ENCODE data around the gene ANKMY1. TPM values are rescaled to one million over a fixed set of nuclear protein-coding genes. Genes with fewer than 3 reads are reported as not detected.
A peak's percentile ranks its signal among the peaks of the same experiment; 100 is the strongest.

The ANKMY1 gene
- total RNA-seq, 1 donor from 2014 or later, result 20.6 TPM

DNA sequence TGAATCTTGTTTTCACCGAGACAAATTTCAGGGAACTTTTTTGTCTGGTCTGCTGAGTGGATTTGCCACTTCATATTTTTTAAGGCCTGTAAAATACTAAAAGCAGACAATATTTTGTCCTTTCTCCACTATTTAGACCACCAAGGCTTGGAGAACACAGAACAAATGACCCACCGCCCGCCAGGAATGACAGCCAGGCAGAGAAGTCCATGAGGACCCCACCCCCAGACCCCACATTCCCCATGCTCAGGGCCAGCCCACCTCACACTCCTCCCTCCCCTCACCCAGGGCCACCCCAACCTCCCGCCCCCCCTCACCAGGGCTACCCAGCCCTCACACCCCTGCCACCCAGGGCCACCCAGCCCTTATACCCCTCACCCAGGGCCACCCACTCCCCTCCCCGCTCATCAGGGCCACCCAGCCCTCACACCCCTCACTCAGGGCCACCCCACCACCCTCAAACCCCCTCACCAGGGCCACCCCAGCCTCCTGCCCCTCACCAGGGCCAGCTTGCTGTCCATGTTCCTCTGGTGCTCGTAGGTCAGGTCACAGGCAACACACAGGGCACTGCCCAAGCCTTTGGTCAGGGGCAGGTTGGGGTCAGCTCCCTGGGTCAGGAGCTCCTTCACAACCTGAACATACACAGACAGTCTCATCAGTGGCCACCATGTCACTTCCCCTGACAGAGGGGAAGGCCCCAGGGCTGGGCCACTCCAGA, 50.6 kb downstream of the ANKMY1 start:
- no peak overlapping the region for H3K27ac ChIP-seq
- no peaks in the 10 kb centered on the region for H3K36me3 ChIP-seq
- TF ChIP-seq POLR2A (IDR thresholded peaks at IDR 0.05), result no peak
- TF ChIP-seq, protein P1, sequence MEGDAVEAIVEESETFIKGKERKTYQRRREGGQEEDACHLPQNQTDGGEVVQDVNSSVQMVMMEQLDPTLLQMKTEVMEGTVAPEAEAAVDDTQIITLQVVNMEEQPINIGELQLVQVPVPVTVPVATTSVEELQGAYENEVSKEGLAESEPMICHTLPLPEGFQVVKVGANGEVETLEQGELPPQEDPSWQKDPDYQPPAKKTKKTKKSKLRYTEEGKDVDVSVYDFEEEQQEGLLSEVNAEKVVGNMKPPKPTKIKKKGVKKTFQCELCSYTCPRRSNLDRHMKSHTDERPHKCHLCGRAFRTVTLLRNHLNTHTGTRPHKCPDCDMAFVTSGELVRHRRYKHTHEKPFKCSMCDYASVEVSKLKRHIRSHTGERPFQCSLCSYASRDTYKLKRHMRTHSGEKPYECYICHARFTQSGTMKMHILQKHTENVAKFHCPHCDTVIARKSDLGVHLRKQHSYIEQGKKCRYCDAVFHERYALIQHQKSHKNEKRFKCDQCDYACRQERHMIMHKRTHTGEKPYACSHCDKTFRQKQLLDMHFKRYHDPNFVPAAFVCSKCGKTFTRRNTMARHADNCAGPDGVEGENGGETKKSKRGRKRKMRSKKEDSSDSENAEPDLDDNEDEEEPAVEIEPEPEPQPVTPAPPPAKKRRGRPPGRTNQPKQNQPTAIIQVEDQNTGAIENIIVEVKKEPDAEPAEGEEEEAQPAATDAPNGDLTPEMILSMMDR (IDR thresholded peaks at IDR 0.05), result no peak
- TF ChIP-seq POLR2AphosphoS5 (IDR thresholded peaks at IDR 0.05; ENCODE audit: insufficient read depth in 1 of 2, low read depth in 1 of 2), result no peak
- H3K4me3 ChIP-seq, result no peak overlapping the region
- intact Hi-C loops (cut with DNase I), result no loop called here
- DNase-seq (ENCODE audit: extremely low spot score in 2 of 2), result peak; percentile 42 to 88
- H3K27me3 ChIP-seq, result no peaks in the 10 kb centered on the region
- H3K4me1 ChIP-seq, result no peaks in the 10 kb centered on the region
- no peaks in the 10 kb centered on the region for H3K9me3 ChIP-seq

GRCh38 chr2:240506406-240507059, 51.3 kb downstream of the ANKMY1 start:
- H3K27me3 ChIP-seq, result no peaks in the 10 kb centered on the region
- no peaks in the 10 kb centered on the region for H3K4me1 ChIP-seq
- no peaks in the 10 kb centered on the region for H3K36me3 ChIP-seq
- H3K27ac ChIP-seq, result no peak overlapping the region
- no peaks in the 10 kb centered on the region for H3K9me3 ChIP-seq
- no peak for TF ChIP-seq POLR2AphosphoS5 (IDR thresholded peaks at IDR 0.05; ENCODE audit: insufficient read depth in 1 of 2, low read depth in 1 of 2)
- TF ChIP-seq POLR2A (IDR thresholded peaks at IDR 0.05), result no peak
- TF ChIP-seq, protein P1 (IDR thresholded peaks at IDR 0.05), result no peak
- peak; percentile 71 to 93 for DNase-seq (ENCODE audit: extremely low spot score in 2 of 2)
- intact Hi-C loops (cut with DNase I), result no loop called here
- no peak overlapping the region for H3K4me3 ChIP-seq

DNA sequence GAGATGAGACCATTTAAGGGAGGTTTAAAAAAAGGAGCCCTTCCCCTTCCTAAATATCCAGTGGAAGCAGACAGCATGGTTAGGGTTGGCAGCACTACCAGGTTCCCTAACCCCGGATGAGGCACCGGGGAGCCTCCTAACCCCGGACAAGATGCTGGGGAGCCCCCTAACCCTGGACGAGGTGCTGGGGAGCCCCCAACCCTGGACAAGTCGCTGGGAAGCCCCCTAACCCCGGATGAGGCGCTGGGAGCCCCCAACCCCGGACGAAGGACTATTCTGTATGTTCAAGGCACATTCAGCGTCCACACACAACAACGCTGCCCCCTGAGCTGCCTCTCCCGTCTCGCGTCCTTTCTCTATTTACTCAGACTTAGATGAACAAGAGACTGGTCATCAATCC, 51.9 kb downstream of the ANKMY1 start:
- Histone ChIP-seq H3K36me3 (no peaks in the 10 kb centered on the region), H3K9me3 (no peaks in the 10 kb centered on the region), H3K27ac (no peak overlapping the region), H3K4me3 (no peak overlapping the region), H3K4me1 (no peaks in the 10 kb centered on the region), H3K27me3 (no peaks in the 10 kb centered on the region)
- DNase-seq (ENCODE audit: extremely low spot score in 2 of 2), result peak; percentile 49 to 58
- intact Hi-C loops (cut with DNase I), result no loop called here
- no peak for TF ChIP-seq POLR2AphosphoS5 (IDR thresholded peaks at IDR 0.05; ENCODE audit: insufficient read depth in 1 of 2, low read depth in 1 of 2)
- no peak for TF ChIP-seq POLR2A (IDR thresholded peaks at IDR 0.05)
- TF ChIP-seq, protein P1 (IDR thresholded peaks at IDR 0.05), result no peak

GRCh38 chr2:240503848-240504247, 53.9 kb downstream of the ANKMY1 start:
- intact Hi-C loops (cut with DNase I), result no loop called here
- Histone ChIP-seq H3K4me1 (no peaks in the 10 kb centered on the region), H3K36me3 (no peaks in the 10 kb centered on the region), H3K9me3 (no peaks in the 10 kb centered on the region), H3K4me3 (no peak overlapping the region), H3K27me3 (no peaks in the 10 kb centered on the region), H3K27ac (no peak overlapping the region)
- DNase-seq (ENCODE audit: extremely low spot score in 2 of 2), result peak; percentile 43 to 70
- TF ChIP-seq POLR2AphosphoS5 (IDR thresholded peaks at IDR 0.05; ENCODE audit: insufficient read depth in 1 of 2, low read depth in 1 of 2) (no peak), POLR2A (IDR thresholded peaks at IDR 0.05) (no peak)
- TF ChIP-seq, protein P1 (IDR thresholded peaks at IDR 0.05), result no peak

GRCh38 chr2:240503375-240503774, 54.4 kb downstream of the ANKMY1 start:
- Histone ChIP-seq H3K36me3 (no peaks in the 10 kb centered on the region), H3K4me1 (no peaks in the 10 kb centered on the region), H3K27me3 (no peaks in the 10 kb centered on the region), H3K27ac (no peak overlapping the region), H3K4me3 (no peak overlapping the region), H3K9me3 (no peaks in the 10 kb centered on the region)
- TF ChIP-seq POLR2A (IDR thresholded peaks at IDR 0.05) (no peak), POLR2AphosphoS5 (IDR thresholded peaks at IDR 0.05; ENCODE audit: insufficient read depth in 1 of 2, low read depth in 1 of 2) (no peak)
- TF ChIP-seq, protein P1 (IDR thresholded peaks at IDR 0.05), result no peak
- intact Hi-C loops (cut with DNase I), result no loop called here
- DNase-seq (ENCODE audit: extremely low spot score in 2 of 2), result peak; percentile 37 to 77

All from vagina (tissue), 2 donors.